A549 (cell line): Measurements from ENCODE around the gene HRK. TPM values are rescaled to one million over a fixed set of nuclear protein-coding genes. Genes with fewer than 3 reads are reported as not detected.

Experiments
- ATAC-seq, 2 experiments: fragments of 200-7000 bp in 1 of 2; fragments of >200 bp in 1 of 2; cut with Nextera tagmentation in 1 of 2; cut with Tn5 transposase in 1 of 2; 3 replicates each; pipeline versions ENCODE4 v1.8.0 to v1.9.1; 2018 to 2020; ENCODE audit warnings: mild to moderate bottlenecking in 1 of 2, moderate library complexity in 1 of 2
- CTCF ChIA-PET: fragments of 300-600 bp; sonication (Branson Sonifier 250); formaldehyde crosslinking; extraction: SDS; loops from one replicate; lab custom pipeline; 2021; ENCODE audit warnings: antibody characterized with exemption, inconsistent platforms; lab: Yijun Ruan, JAX
- POLR2A ChIA-PET: fragments of 350-600 bp; formaldehyde crosslinking; extraction: SDS; loops from one replicate; lab custom pipeline; 2021; ENCODE audit warnings: antibody characterized with exemption, inconsistent platforms; lab: Yijun Ruan, JAX
- DNase-seq, 2 experiments: peaks; one replicate each; pipeline versions ENCODE4 v3.0.0 to v3.0.0-alpha.2; 2011 to 2016; ENCODE audit warnings: low read depth in 1 of 2, low spot score in 1 of 2
- FAIRE-seq: peaks from 2 replicates; lab custom pipeline; 2011; peaks lifted over from hg19 to GRCh38; lab: Jason Lieb, UNC
- H3K27ac ChIP-seq, 2 experiments: fragments of >200 bp; sonication (Bioruptor Twin); formaldehyde crosslinking; 3 replicates each; pipeline ENCODE4 v1.5.1; 2016 to 2017
- H3K4me1 ChIP-seq: fragments of >200 bp; sonication (Bioruptor Twin); formaldehyde crosslinking; 3 replicates; pipeline ENCODE4 v1.6.1; 2016
- H3K4me2 ChIP-seq: fragments of >200 bp; sonication (Bioruptor Twin); formaldehyde crosslinking; 3 replicates; pipeline ENCODE4 v1.6.1; 2016
- H3K4me3 ChIP-seq: fragments of >200 bp; sonication (Bioruptor Twin); formaldehyde crosslinking; 3 replicates; pipeline ENCODE4 v1.5.1; 2016
- H3K9me3 ChIP-seq: fragments of >200 bp; sonication (Bioruptor Twin); formaldehyde crosslinking; 3 replicates; pipeline ENCODE4 v1.6.1; 2016
- BHLHE40 ChIP-seq: IDR thresholded peaks from 2 replicates; pipeline ENCODE4 v1.6.1; 2012; ENCODE audit warnings: low read depth, low read length, inconsistent platforms
- CEBPB ChIP-seq, 2 experiments: fragments of >200 bp in 1 of 2; sonication (Bioruptor Twin) in 1 of 2; formaldehyde crosslinking in 1 of 2; IDR thresholded peaks; 2 replicates each; pipeline ENCODE4 v1.6.1; 2012 to 2016
- CHD2 ChIP-seq: fragments of 150-350 bp; IDR thresholded peaks from 2 replicates; pipeline ENCODE4 v1.6.1; 2014; ENCODE audit warnings: low read length; ENCODE audit not compliant: partially characterized antibody
- CHD4 ChIP-seq: fragments of 200-600 bp; sonication (generic); IDR thresholded peaks from 2 replicates; pipeline ENCODE4 v1.6.1; 2016; ENCODE audit warnings: antibody characterized with exemption, mild to moderate bottlenecking, borderline replicate concordance
- EP300 ChIP-seq, 2 experiments: fragments of >200 bp; sonication (Bioruptor Twin); formaldehyde crosslinking; IDR thresholded peaks; 2 replicates in 1 of 2; 3 replicates in 1 of 2; pipeline ENCODE4 v1.6.1; 2016 to 2017
- ESRRA ChIP-seq: fragments of 150-350 bp; IDR thresholded peaks from 2 replicates; pipeline ENCODE4 v1.6.1; 2014; ENCODE audit warnings: mild to moderate bottlenecking, low read length, borderline replicate concordance
- GATA3 ChIP-seq: IDR thresholded peaks from 2 replicates; pipeline ENCODE4 v1.6.1; 2012; ENCODE audit warnings: borderline replicate concordance
- HOXB13 ChIP-seq: fragments of 250-450 bp; sonication (Bioruptor Pico); IDR thresholded peaks from 2 replicates; pipeline ENCODE4 v1.5.0; 2020; ENCODE audit warnings: low read depth, mild to moderate bottlenecking, moderate library complexity
- MAZ ChIP-seq: fragments of 150-350 bp; IDR thresholded peaks from 2 replicates; pipeline ENCODE4 v1.6.1; 2014; ENCODE audit warnings: antibody characterized with exemption, low read depth, low read length, borderline replicate concordance
- MYC ChIP-seq: IDR thresholded peaks from 2 replicates; pipeline ENCODE4 v1.6.1; 2012; ENCODE audit warnings: mild to moderate bottlenecking, inconsistent platforms, low read length, improper control_type of control experiment, borderline replicate concordance
- NFE2L2 ChIP-seq: fragments of 150-350 bp; conservative IDR thresholded peaks from 2 replicates; pipeline ENCODE4 v1.6.1; 2014; ENCODE audit warnings: low read length
- NPAS2 ChIP-seq: fragments of 250-450 bp; sonication (Bioruptor Pico); IDR thresholded peaks from 2 replicates; pipeline ENCODE4 v1.8.0; 2022; ENCODE audit warnings: mild to moderate bottlenecking, moderate library complexity, borderline replicate concordance
- PHF8 ChIP-seq: fragments of 200-600 bp; sonication (generic); IDR thresholded peaks from 2 replicates; pipeline ENCODE4 v1.6.1; 2016; ENCODE audit warnings: low read depth, mild to moderate bottlenecking, antibody characterized with exemption, moderate library complexity, borderline replicate concordance
- RAD21 ChIP-seq, 2 experiments: fragments of >200 bp in 1 of 2; sonication (Bioruptor Twin) in 1 of 2; formaldehyde crosslinking in 1 of 2; IDR thresholded peaks in 1 of 2; conservative IDR thresholded peaks in 1 of 2; 2 replicates in 1 of 2; 3 replicates in 1 of 2; pipeline ENCODE4 v1.6.1; 2012 to 2018; ENCODE audit warnings: inconsistent platforms in 1 of 2
- RARB ChIP-seq: fragments of 250-450 bp; sonication (Bioruptor Pico); IDR thresholded peaks from 2 replicates; pipeline ENCODE4 v1.8.0; 2021; ENCODE audit warnings: mild to moderate bottlenecking, moderate library complexity
- ZC3H11A ChIP-seq: fragments of 450-650 bp; IDR thresholded peaks from 2 replicates; pipeline ENCODE4 v1.6.1; 2014; ENCODE audit warnings: antibody characterized with exemption, mild to moderate bottlenecking
- WGBS: methylation state at CpG from one replicate; pipeline ENCODE4 v1.1.6; 2017; ENCODE audit errors: missing lambda C conversion rate; 5-methylcytosine and 5-hydroxymethylcytosine counted together
- polyA plus RNA-seq, 4 experiments: library from polyadenylated mRNA; depleted of rRNA in 3 of 4; stranded (reverse); fragments of >200 nt; fragmentation: RNase III in 1 of 4; extraction: RNeasy Plus Mini Kit Qiagen cat#74134 plus additional on column Dnase treatment in 1 of 4; gene quantifications; 2 replicates in 3 of 4; 3 replicates in 1 of 4; pipeline ENCODE4 v1.2.3, GENCODE V29; 2011 to 2017
- TF ChIP-seq, protein P1 (sequence below): fragments of >200 bp; sonication (Bioruptor Twin); formaldehyde crosslinking; IDR thresholded peaks from 2 replicates; pipeline ENCODE4 v1.6.1; 2016
- TF ChIP-seq, protein P2 (sequence below): fragments of >200 bp; sonication (Bioruptor Twin); formaldehyde crosslinking; IDR thresholded peaks from 3 replicates; pipeline ENCODE4 v1.6.1; 2016
- TF ChIP-seq, protein P3 (sequence below): fragments of >200 bp; sonication (Bioruptor Twin); formaldehyde crosslinking; IDR thresholded peaks from 3 replicates; pipeline ENCODE4 v1.5.1; 2016
- TF ChIP-seq, protein P4 (sequence below): IDR thresholded peaks from 2 replicates; pipeline ENCODE4 v1.6.1; 2012

Gene HRK
- polyA plus RNA-seq, 2 of the 4 experiments (the other 2 are of a cell fraction), result 0.13 to 0.34 TPM

DNA sequence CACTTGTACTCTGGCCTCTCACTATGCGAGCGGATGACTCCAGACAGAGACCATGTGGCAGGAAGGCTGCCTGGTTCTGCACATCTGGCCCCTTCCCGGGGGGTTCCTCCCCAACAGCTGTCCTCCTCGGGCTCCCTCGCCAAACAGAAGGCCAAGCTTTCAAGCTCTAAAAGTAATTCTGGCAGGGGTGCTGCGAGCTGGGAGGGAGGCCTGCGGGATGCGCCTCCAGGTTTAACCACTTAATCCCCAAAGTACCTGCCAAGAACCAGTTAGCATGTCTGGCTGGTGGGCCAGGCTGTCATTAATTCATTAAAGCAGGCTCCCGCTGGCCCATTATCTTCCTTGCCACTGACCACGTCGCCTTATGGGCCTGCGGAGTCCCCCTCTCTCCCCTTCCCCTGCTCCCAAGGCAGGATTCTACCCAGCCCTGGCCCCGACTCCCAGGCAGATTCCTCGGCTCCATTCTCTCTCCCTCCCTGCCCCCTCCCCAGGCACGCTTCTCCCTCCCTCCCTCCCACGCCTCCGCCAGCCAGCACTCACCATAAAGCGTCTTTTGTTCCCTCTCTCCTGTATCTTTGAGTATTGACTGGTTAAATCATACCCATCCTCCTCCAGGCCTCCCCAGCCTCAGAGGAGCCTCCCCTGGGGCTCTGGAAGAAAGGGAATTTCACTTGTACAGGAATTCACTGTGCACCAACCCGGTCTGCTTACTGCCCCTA lies 4.9 kb downstream of the HRK start:
- WGBS, result 61% methylated on average over 14 of the region's 19 CpGs
- DNase-seq, result no peak
- ChIA-PET CTCF (interaction anchor here (0.6 to 1.2 kb wide), 2 partner anchors 127 to 173 kb away, joined by 3 to 4 read pairs; no protein-coding TSS in a partner anchor), POLR2A (no interaction called here)
- H3K27ac ChIP-seq, result no peak overlapping the region
- H3K9me3 ChIP-seq, result peaks cover 16% of the 10 kb centered on the region
- H3K4me1 ChIP-seq, result peaks cover 15% of the 10 kb centered on the region
- no peak overlapping the region for H3K4me3 ChIP-seq
- no peak for ATAC-seq
- FAIRE-seq, result no peak
- TF ChIP-seq, protein P1, sequence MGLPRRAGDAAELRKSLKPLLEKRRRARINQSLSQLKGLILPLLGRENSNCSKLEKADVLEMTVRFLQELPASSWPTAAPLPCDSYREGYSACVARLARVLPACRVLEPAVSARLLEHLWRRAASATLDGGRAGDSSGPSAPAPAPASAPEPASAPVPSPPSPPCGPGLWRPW, result no peak
- TF ChIP-seq MAZ, result no peak
- TF ChIP-seq EP300 (IDR thresholded peaks at IDR 0.05), result no peak
- no peak for TF ChIP-seq HOXB13 (CRISPR knock-in tag)
- TF ChIP-seq CEBPB (IDR thresholded peaks at IDR 0.05), result no peak
- TF ChIP-seq NFE2L2, result no peak
- no peak for TF ChIP-seq MYC
- TF ChIP-seq ESRRA, result no peak
- TF ChIP-seq, protein P2, sequence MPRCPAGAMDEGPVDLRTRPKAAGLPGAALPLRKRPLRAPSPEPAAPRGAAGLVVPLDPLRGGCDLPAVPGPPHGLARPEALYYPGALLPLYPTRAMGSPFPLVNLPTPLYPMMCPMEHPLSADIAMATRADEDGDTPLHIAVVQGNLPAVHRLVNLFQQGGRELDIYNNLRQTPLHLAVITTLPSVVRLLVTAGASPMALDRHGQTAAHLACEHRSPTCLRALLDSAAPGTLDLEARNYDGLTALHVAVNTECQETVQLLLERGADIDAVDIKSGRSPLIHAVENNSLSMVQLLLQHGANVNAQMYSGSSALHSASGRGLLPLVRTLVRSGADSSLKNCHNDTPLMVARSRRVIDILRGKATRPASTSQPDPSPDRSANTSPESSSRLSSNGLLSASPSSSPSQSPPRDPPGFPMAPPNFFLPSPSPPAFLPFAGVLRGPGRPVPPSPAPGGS, result no peak
- TF ChIP-seq GATA3, result no peak
- TF ChIP-seq BHLHE40, result no peak
- TF ChIP-seq, protein P3, sequence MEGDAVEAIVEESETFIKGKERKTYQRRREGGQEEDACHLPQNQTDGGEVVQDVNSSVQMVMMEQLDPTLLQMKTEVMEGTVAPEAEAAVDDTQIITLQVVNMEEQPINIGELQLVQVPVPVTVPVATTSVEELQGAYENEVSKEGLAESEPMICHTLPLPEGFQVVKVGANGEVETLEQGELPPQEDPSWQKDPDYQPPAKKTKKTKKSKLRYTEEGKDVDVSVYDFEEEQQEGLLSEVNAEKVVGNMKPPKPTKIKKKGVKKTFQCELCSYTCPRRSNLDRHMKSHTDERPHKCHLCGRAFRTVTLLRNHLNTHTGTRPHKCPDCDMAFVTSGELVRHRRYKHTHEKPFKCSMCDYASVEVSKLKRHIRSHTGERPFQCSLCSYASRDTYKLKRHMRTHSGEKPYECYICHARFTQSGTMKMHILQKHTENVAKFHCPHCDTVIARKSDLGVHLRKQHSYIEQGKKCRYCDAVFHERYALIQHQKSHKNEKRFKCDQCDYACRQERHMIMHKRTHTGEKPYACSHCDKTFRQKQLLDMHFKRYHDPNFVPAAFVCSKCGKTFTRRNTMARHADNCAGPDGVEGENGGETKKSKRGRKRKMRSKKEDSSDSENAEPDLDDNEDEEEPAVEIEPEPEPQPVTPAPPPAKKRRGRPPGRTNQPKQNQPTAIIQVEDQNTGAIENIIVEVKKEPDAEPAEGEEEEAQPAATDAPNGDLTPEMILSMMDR, result no peak
- TF ChIP-seq CHD4, result no peak
- TF ChIP-seq RARB (CRISPR knock-in tag), result no peak
- TF ChIP-seq ZC3H11A, result no peak
- TF ChIP-seq, protein P4, sequence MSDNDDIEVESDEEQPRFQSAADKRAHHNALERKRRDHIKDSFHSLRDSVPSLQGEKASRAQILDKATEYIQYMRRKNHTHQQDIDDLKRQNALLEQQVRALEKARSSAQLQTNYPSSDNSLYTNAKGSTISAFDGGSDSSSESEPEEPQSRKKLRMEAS, result no peak
- TF ChIP-seq CHD2, result no peak
- TF ChIP-seq NPAS2 (CRISPR knock-in tag), result no peak
- no peak for TF ChIP-seq PHF8
- no peak for TF ChIP-seq RAD21 (conservative IDR thresholded peaks at IDR 0.05 in 1 of 2, IDR thresholded peaks at IDR 0.05 in 1 of 2)
- TF ChIP-seq, all 56 proteins: peak for 0
- H3K4me2 ChIP-seq, result no peak overlapping the region

DNA sequence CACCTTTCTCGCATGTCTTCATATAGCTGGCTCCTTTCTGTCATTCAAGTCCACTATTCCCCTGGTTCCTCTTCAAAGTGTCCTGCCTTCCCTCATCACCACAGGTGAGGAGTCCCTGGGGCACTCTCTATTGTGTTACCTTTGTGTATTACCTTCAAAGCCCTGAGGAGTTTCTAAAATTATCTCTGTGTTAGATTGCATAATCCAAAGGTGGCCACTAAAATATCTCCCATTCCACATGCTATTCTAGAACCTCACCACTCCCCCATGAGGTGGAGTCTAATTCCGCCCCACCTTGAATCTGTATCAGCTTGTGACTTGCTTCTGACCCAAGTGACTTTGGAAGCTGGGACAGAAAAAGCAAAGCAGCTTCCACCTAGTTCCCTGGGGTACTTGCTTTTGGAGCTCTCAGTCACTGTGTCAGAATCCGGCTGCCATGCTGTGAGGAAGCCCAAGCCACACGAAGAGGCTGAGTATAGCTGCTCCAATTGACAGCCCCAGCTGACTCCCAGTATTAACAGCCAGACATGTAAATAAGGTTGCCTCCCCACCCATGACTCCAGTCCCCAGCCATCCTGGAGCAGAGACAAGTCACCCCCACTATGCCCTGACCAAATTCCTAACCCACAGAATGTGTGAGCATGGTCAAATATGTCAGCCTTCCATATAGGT lies 6.8 kb downstream of the HRK start:
- ATAC-seq (no peak), DNase-seq (no peak), FAIRE-seq (no peak)
- WGBS, result 29% methylated on average over 4 of the region's 4 CpGs
- Histone ChIP-seq H3K4me3 (no peak overlapping the region), H3K4me1 (peaks cover 4% of the 10 kb centered on the region; the same call in 1 of the 3 replicates), H3K4me2 (no peak overlapping the region), H3K9me3 (peaks cover 16% of the 10 kb centered on the region), H3K27ac (no peak overlapping the region)
- ChIA-PET CTCF (interaction anchor here (0.5 to 3.5 kb wide), 2 partner anchors 8 to 1080 kb away, joined by 3 to 14 read pairs; no protein-coding TSS in a partner anchor), POLR2A (no interaction called here)
- TF ChIP-seq, protein P4, result no peak
